ENCODE measurements around the gene MAP3K4.

DNA sequence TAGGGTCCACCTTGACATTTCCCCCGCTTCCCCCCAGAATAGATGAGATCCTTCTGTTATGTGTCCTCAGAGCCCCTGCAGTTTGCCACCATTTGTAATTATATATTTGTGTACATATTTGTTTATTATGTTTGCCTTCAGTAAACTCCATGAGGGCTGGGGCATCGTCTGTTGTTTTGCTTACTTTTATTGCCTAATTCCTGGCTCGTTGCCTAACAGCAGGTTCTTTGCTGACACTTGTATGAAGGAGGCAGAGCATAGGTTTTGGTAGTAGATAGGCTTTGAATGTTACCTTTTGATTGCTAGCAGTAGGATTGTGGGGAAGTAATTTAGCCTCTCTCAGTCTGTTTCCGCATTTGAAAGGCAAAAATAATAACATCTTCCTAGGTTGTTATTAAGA is 9.9 kb downstream of the MAP3K4 start:
- TF ChIP-seq POLR2AphosphoS5 (IDR thresholded peaks at IDR 0.05), result no peak
- TF ChIP-seq, protein P1, sequence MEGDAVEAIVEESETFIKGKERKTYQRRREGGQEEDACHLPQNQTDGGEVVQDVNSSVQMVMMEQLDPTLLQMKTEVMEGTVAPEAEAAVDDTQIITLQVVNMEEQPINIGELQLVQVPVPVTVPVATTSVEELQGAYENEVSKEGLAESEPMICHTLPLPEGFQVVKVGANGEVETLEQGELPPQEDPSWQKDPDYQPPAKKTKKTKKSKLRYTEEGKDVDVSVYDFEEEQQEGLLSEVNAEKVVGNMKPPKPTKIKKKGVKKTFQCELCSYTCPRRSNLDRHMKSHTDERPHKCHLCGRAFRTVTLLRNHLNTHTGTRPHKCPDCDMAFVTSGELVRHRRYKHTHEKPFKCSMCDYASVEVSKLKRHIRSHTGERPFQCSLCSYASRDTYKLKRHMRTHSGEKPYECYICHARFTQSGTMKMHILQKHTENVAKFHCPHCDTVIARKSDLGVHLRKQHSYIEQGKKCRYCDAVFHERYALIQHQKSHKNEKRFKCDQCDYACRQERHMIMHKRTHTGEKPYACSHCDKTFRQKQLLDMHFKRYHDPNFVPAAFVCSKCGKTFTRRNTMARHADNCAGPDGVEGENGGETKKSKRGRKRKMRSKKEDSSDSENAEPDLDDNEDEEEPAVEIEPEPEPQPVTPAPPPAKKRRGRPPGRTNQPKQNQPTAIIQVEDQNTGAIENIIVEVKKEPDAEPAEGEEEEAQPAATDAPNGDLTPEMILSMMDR (IDR thresholded peaks at IDR 0.05 in 8 of 11, conservative IDR thresholded peaks at IDR 0.05 in 3 of 11), result no peak
- TF ChIP-seq POLR2A (IDR thresholded peaks at IDR 0.05), result no peak

Measured in spleen (tissue), 7 donors.